Stimulated activated CD8-positive, alpha-beta memory T cell treated with anti-CD3 and anti-CD28 coated beads, Interleukin-15, amount 100 ng/mL, for 4 hours (primary cell): ENCODE measurements around the gene CIB4.

Experiments used
- DNase-seq, 2 donors: peaks; one replicate each; pipeline ENCODE4 v3.0.0-alpha.2; 2020; ENCODE audit warnings: low read depth in 2 of 2

The CIB4 gene

GRCh38 chr2:26640781-26641564 is at the start of gene CIB4:
Gene CIB4 (minus strand): TSS chr2:26641366. CDS start chr2:26641314, 52 bp downstream.
- no peak for DNase-seq

DNA sequence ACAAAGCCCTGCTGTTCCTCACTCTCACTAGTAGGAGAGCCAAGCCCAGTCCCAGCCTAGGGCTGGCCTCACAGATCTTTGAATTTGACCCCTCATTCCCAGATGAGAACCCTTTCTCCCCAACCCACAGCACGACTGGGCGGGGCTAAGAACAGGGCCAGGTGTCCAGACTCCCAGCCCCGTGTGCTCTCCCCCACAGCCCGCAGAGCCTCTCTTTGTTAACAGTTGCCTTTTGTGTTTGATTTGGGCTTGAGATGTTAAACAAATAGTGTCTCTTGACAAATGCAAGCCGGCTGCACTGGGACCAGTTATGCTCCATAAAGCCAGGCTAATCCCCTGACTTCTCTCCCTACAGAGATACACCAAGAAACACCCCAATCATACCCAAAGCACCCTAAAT is 46.6 kb upstream of the CIB4 start:
- no peak for DNase-seq

- DNase-seq, result no peak
These were observed 46.2 kb upstream of the CIB4 start for GRCh38 chr2:26687328-26687727.

GRCh38 chr2:26685989-26686839 is 45.0 kb upstream of the CIB4 start:
- DNase-seq, result no peak

GRCh38 chr2:26685341-26685740 is 44.2 kb upstream of the CIB4 start:
- no peak for DNase-seq

DNA sequence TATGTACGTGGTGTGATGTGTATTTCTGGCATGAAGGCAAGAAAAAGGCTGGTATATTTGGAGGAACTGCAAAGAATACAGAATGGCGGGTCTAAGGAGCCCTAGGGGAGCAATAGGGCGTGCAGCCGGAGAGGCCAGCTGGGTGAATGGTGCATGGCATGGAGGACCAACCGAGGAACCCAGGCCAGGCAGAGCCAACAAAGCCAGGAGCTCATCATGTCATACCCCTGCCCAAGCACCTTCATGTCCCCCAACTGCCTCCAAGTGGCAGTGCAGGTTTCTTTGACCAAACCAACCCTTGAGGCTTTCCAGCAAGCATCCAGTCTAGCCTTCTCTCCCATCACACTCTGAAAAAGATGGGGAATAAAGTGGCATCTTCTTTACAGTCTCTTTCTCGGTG is 42.4 kb upstream of the CIB4 start:
- no peak for DNase-seq

GRCh38 chr2:26682155-26682554 is 41.0 kb upstream of the CIB4 start:
- DNase-seq, result no peak

DNA sequence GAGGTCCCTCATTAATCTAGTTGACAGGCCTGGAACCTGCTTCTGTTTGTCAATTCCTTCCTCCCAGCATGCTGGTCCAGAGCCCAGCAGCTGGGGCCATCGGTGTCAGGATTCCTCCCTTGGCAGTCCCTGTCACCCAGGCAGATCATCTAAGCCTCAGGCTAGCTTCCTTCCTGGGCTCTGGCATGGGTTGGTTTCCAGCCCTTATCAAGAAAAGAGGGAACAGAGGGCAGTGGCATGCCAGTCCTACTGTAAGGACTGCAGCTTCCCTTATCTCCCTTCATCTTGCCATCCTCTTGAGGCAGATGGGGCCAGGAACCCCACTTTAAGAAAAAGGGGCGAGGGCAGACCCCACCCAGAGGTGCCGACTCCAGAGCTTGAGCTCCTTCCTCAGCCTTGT is 40.5 kb upstream of the CIB4 start:
- DNase-seq, result no peak

DNA sequence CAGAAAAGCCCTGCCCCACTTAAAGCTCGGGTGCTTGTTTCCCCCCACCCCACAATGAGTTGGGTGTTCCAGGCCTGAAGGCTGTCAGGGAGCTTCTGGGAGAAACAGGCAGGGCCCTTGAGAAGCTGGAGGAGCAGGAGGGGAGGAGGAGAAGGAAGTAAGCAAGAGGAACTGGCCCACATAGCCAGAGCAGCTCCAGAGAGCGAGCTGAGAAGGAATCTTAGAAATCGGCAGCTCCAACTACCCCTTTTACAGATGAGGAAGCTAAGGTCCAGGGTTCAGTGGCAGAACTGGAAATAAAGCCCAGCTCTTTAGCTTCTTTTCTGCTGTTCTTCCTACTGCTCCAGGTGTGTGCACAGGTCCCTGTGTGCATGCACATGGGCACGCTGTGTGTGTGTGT is 38.7 kb upstream of the CIB4 start:
- no peak for DNase-seq

DNA sequence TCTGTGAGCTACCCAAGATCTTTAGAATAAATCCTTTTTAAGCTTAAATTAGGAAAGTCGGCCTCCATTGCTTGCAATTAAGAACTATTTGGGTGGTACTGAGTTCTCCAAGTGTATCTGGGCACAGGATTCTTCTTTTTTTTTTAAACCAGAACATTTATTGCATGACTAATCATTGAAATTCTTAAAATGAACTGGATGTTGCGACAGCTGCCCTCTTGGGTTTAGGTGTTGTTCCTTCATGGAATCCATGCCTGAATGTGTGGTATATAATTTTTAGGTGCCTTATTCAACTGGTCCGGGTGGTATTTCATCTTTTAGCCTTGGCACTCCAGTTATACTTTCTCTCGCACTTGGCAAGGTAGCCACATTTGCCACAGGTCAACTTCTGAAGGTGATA is 36.9 kb upstream of the CIB4 start:
- DNase-seq, result no peak

DNA sequence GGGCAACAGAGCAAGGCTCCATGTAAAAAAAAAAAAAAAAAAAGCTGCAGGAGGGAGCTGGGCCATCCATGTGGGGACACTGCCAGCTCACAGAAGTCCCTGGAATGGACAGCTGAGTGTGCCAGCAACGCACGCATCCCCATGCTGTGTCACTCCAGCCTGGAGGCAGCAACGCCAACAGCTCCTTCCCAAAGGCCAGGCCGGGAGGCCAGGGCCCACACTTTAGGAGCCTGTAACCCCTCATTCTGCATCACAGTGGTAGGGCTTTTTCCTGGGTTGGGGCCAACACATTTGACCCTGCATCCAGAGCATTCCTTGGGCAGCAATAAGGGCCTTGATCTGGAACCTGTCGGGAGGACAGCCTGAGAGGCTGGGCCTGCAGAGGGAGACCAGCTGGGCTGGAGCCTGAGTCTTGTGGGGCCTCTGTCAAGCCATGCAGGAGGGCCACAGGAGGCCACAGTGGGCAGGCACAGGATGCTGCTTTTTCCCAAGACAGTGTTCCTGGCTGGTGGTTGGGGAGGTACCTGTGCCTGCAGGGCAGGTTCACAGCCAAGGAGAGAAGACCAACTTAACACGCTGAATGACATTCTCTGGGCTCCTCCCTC is 34.6 kb upstream of the CIB4 start:
- DNase-seq, result no peak

- DNase-seq, result no peak
These were observed 33.6 kb upstream of the CIB4 start for GRCh38 chr2:26674771-26675170.

DNA sequence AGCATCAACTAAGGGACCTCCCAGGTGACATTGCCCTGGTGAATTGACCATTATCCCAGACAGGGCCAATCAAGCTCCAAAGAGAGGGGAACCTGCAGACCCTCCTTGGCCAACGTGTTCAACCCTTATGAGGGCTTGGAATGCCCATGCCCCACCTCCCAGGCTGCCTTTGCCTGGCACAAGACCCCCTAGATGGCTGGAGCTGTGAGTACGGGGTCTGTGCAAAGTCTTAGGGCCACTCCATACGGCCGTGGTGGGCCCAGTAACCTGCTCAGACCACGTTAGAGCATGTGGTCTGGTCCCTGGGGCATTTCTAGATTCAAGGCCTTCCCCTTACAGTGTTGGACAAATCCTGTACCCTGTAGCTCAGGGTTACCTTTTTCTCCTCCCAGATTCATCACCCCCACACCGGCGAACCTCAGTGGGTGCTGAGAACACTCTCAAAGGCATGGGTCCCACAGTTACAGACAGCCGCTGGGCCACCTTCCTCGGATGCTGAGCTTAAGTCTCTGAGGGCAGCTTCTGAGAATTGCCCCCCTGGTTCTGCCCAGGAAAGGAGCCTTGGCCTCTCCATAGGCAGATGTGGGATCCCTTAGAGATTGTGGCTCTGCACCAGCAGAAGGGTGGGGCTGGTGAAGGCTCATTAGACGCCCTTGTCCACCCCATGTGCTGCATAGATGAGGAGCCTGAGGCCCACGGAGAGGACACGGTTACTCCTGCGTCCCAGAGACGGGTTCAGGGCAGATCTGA is 33.0 kb upstream of the CIB4 start:
- DNase-seq, result no peak

DNA sequence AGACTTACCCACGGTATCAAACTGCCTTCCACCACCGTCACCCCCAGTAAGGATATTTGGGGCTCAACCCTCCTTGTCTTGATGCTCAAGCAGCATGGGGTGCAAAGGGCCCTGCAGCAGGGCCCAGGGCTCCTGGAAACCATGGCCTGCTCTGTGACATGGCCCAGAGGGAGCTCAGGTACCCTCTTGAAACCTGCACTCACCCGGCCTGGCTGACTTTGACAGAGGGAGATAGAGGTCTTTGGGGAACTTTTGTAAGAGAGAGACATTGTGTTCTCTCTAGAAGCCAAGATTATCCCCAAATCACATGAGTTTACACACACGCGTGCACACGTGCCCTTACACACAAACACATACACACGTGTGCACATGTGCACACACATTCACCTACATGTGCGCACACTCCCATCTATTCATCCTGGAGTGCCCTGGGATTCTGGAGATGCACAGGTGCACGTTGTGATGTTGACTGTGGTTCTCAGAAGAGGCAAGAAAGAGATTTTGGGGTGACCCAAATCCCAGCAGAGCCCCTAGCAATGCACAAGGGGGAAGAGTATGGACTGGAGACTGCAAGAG is 31.7 kb upstream of the CIB4 start:
- no peak for DNase-seq

DNA sequence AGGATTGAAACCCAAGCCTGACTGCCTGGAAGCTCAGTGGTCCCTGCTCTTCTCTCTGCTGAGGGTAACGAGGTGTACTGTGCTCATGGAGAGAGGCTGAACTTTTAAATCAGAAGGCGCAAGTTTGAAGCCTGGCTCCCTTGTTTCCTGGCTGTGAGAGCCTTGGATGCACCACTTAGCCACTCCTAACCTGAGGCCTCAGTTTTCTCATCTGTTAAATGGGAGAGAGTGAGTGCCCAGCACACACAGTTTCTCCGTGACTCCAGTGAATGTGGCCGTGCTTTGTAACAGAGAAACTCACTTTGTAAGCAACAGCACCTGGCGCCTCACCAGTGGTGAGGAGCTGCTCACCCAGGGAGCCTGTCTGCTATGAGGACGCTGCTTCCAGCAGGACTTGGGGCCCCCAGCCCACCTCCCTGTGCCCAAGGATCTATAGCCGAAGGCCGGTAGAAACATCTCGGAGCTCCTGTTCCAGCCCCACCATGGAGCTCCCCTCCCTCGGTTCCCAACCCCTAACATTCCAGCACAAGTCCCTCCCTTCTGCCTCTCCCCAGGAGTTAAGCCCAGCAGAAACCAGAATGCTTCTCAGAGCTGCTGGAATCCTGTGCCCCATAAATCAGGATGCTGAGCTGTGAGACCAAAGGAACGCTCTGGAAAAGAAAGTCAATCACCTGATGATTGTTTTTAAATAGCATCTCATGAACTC is 31.1 kb upstream of the CIB4 start:
- no peak for DNase-seq

GRCh38 chr2:26671691-26672090 is 30.5 kb upstream of the CIB4 start:
- no peak for DNase-seq

DNA sequence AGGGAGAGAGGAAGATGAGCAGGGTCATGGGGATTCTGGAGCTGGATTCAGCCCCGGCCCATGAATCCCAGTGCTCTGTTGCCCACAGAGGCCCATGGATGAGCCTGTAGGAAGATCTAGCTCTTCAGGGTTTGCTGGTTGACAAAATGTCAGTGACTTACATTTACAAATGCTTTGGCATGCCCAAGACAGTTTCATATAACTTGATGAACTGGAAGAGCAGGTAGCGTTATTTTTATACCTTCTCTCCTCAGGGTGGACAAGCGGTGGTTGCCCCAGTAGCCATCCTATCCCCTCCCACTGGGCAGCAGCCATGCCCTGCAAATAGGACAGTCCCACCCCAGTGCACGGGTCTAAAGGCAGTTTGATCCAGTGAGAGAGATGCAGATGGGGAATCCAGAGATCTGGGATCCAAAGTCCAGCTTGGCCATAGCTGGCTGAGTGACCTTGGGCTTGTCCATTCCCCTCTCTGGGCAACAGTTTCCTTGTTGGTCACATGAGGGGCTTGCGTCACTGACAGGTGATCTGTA is 29.8 kb upstream of the CIB4 start:
- no peak for DNase-seq

GRCh38 chr2:26670171-26670570 is 29.0 kb upstream of the CIB4 start:
- no peak for DNase-seq

- DNase-seq, result no peak
These were observed 27.9 kb upstream of the CIB4 start for GRCh38 chr2:26668856-26669750.

DNA sequence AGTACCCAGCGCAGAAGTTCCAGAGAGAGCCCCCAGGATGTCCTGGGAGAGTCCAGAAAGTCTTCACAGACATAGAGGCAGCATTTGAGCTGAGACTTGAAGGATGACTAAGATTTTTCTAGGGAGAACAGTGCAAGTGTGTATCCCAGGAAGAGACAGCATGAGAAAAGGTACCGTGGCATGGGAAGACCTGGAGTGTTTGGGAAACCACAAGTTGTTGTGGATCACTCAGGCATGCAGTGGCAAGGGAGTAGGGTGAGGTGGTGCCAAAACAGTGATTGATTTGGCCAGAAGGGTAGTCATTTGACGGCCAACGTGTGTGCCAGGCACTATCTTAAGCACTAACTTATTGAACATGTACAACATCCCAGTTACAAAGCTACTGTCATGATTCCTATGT is 26.9 kb upstream of the CIB4 start:
- DNase-seq, result no peak
